Activated T-helper 1 cell treated with anti-CD3 and anti-CD28 coated beads, Interleukin-2, amount 50 U/mL, for 16 hours (primary cell): ENCODE data around the gene ITPA.

Experiments used
- DNase-seq, 2 donors: peaks; one replicate each; pipeline ENCODE4 v3.0.0-alpha.2; 2020; ENCODE audit warnings: low read depth in 1 of 2, low spot score in 1 of 2

Gene ITPA

GRCh38 chr20:3243718-3244358 is 34.5 kb downstream of the ITPA start:
- no peak for DNase-seq

GRCh38 chr20:3244613-3245012 is 35.3 kb downstream of the ITPA start:
- DNase-seq, result no peak

GRCh38 chr20:3245156-3245555 is 35.9 kb downstream of the ITPA start:
- DNase-seq, result no peak

- no peak for DNase-seq
These were observed 36.4 kb downstream of the ITPA start for GRCh38 chr20:3245711-3246110.

DNA sequence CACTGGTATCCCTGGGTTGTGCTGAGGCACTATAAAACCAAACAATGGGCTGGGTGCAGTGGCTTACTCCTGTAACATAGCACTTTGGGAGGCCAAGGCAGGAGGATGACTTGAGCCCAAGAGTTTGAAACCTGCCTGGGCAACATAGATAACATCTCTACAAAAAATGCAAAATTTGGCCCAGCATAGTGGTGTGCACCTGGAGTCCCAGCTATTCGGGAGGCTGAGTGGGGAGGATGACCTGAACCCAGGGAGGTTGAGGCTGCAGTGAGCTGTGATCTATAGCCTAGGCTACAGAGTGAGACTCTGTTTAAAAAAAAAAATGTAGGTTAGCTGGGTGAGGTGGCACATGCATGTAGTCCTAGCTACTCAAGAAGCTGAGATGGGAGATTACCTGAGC is 37.4 kb downstream of the ITPA start:
- DNase-seq, result no peak

DNA sequence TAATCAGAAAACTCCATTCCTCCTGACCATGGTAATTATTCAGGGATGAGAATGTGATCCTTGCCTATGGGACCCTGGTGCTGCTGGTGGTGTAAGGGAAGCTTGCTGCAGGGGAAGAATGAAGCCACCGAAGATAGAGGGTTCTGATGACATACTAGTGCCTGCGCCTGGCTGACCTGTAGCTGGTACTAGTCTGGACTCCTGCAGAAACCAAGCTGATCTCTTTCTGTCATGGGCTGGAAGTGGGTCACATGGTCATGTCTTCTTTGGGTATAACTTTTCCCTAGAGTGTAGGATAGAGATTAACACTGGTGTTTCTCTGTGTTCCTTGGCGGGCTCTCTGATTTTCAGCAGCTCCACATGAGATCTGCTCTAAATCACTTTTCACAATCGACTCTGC is 38.3 kb downstream of the ITPA start:
- no peak for DNase-seq

DNA sequence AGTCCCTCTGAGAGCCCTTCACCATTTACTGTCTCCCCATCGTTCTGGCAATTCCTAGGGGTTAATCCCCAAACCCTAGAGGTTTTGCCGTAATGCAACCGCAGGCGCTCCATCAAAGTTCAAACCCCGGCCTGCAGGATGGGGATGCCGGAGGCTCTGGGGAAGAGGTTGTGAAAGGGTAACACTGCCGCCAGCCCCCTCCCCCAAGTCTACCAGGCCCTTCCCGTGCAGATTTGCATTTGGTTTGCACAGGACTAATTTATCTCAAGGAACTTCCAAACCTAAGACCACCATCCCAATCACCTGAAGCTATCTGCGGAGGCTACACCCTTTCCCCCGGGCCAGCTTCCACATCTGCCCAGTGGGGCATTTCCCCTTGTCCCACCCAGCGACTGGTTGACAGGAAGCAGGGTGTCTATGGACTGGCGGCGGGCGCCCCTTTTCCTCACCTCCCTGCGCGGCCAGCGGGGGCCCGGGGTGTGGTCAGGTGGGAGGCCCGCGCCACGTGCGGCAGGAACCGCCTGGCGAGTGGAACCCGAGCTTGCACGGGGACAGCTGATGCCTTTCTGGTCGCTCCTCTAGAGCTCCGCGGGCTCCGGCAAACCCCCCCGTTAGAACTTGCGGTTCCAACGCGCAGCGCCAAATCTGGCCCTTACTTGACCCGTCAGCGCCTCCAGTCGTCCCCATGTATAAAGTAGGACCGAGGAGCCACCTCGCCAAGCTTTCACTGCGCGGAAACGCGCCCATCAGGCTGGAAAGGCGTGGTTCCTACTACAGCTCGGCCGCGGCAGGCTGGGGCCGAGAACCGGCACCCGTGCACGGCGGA is 39.1 kb downstream of the ITPA start:
- no peak for DNase-seq

- no peak for DNase-seq
These were observed 39.7 kb downstream of the ITPA start for GRCh38 chr20:3248993-3249347.

DNA sequence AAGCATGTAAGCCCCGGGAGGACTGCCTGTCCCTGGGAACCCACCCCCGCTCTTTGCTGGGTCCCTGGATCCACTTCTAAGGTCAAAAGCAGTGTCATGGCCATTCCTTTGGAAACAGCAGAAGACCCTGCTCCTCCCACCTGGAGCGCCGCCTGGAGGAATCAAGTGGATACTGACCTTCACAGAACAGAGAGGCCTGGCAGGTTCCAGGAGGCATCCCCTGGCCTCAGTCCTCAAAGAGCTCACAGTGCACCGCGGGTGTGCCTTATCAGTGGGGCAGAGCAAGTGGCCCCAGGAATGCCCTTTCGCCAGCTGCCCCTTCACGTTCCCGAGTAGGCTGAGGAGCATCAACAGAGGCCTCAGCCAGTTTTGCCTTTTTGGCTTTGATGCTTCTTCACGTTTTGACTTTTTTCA is 40.8 kb downstream of the ITPA start:
- DNase-seq, result no peak

DNA sequence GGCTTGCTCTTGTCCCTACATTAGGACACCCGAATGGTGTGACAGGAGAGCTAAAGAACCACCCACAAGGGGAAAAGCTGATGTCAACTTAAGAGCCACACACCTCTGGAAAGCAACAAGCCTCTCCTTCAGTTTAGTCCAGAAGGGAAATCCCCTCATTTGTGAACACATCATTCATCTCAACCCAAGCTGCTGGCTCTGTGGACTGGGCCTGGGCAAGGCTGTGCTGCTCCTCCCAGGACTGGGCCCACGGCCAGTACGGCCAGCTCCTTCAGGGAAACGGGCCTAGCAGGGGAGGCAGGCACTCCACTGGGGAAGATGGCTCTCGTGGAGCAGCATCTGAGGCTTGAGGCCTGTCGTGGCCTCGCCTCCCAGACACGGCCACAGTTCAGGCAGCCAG is 42.5 kb downstream of the ITPA start:
- no peak for DNase-seq

- no peak for DNase-seq
These were observed 46.4 kb downstream of the ITPA start for GRCh38 chr20:3255728-3256127.

DNA sequence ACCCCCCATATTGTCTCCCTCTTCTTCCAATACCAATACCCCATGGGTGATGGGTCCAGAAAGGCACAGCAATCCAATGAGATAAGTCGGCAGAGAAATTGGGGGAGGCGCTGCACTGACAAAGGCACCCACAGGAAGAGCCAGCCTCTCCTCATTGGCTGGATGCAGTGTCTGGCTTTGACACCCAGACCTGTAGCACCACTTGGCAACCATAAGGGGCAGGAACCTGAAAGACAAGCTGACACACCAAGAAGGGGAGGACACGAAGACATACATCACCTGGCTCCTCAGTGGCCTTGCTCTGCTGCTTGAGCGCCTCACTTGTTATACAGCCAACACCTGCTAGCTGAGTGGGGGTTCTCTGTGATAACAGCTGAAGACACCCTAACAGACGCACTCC is 49.1 kb downstream of the ITPA start:
- no peak for DNase-seq

GRCh38 chr20:3262566-3262965 is 53.3 kb downstream of the ITPA start:
- DNase-seq, result no peak

GRCh38 chr20:3270051-3270450 is 60.8 kb downstream of the ITPA start:
- DNase-seq, result no peak

DNA sequence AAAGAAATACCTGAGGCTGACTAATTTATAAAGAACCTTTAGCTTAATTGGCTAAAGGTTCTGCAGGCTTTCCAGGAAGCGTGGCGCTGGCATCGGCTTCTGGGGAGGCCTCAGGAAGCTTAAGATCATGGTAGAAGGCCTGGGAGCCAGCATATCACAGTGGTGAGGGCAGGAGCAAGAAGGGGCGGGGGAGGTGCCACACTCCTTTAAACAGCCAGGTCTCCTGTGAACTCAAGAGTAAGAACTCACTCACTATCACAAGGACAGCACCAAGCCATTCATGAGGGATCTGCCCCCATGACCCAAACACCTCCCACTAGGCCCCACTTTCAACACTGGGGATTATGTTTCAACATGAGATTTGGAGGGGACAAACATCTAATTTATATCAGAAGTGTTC is 64.1 kb downstream of the ITPA start:
- DNase-seq, result no peak
